Right lobe of liver (tissue), 6 donors: ENCODE results near the gene SAP30. TPM values are rescaled to one million over a fixed set of nuclear protein-coding genes. Genes with fewer than 3 reads are reported as not detected.
A peak's percentile ranks its signal among the peaks of the same experiment; 100 is the strongest.

Experiments used
- ATAC-seq, 4 donors: fragments of 200-7000 bp; cut with Tn5 transposase; one replicate each; pipeline ENCODE4 v1.9.1; 2020; ENCODE audit warnings: mild to moderate bottlenecking in 4 of 4, moderate library complexity in 4 of 4
- DNase-seq, 3 donors: peaks; one replicate each; pipeline ENCODE4 v3.0.0-alpha.2; 2020
- H3K27ac ChIP-seq, 3 donors: fragments of 200-600 bp; one replicate each; pipeline ENCODE4 v1.8.0; 2022
- H3K27me3 ChIP-seq, 2 donors: fragments of 200-600 bp; one replicate each; pipeline ENCODE4 v1.8.0; 2022
- H3K36me3 ChIP-seq, 4 donors: fragments of 200-600 bp; sonication (generic) in 1 of 4; one replicate each; pipeline versions ENCODE4 v1.5.1 to v1.8.0; 2017 to 2022; ENCODE audit warnings: control low read depth in 1 of 4
- H3K4me1 ChIP-seq, 4 donors: fragments of 200-600 bp; sonication (generic) in 1 of 4; one replicate each; pipeline versions ENCODE4 v1.5.1 to v1.8.0; 2017 to 2022; ENCODE audit warnings: control low read depth in 1 of 4
- H3K4me3 ChIP-seq, 3 donors: fragments of 200-600 bp; one replicate each; pipeline ENCODE4 v1.8.0; 2022
- H3K9me3 ChIP-seq, 4 donors: fragments of 200-600 bp; sonication (generic) in 1 of 4; one replicate each; pipeline versions ENCODE4 v1.5.1 to v1.8.0; 2017 to 2022; ENCODE audit warnings: control low read depth in 1 of 4
- CTCF ChIP-seq, 4 donors: fragments of 200-600 bp in 3 of 4; fragments of 450-650 bp in 1 of 4; IDR thresholded peaks; one replicate each; pipeline versions ENCODE4 v1.5.1 to v1.8.0; 2016 to 2022; ENCODE audit warnings: antibody characterized with exemption in 4 of 4, mild to moderate bottlenecking in 2 of 4
- POLR2A ChIP-seq: fragments of 450-650 bp; IDR thresholded peaks from one replicate; pipeline ENCODE4 v1.6.1; 2017; ENCODE audit warnings: antibody characterized with exemption, mild to moderate bottlenecking
- whole genome bisulfite sequencing: methylation state at CpG from one replicate; pipeline ENCODE4 v1.1.6; 2018; ENCODE audit warnings: low coverage, low lambda C conversion rate; ENCODE audit not compliant: insufficient coverage; ENCODE audit errors: missing lambda C conversion rate; 5-methylcytosine and 5-hydroxymethylcytosine counted together
- intact Hi-C, 2 donors: fragments of 100-400 bp; cut with DNase I; formaldehyde crosslinking; loops; one replicate each; pipeline versions ENCODE4 v1.11.2 to v1.14.1; 2022
- long read RNA-seq: library from polyadenylated mRNA; unstranded; transcript quantifications from one replicate; pipeline ENCODE4 v2.0.0, GENCODE V29; 2019
- total RNA-seq, 6 experiments: library from RNA; depleted of rRNA in 2 of 6; stranded (reverse); fragments of >200 nt in 2 of 6; fragmentation: NEBNext Ultra II Directional in 3 of 6; extraction: Animal tissue kit (Norgen Biotek cat#: 25700) in 3 of 6; gene quantifications; one replicate each; pipeline versions ENCODE4 v1.1.0 to v1.2.4, GENCODE V29; 2016 to 2023
- donor health status: DM: no; HTN: yes; CAD: no.
- donor health status: DM: no; HTN: no; CAD: no.
- donor health status: DM: no; HTN: no; CAD: no.
- donor health status: DM: no; HTN: yes; CAD: no.
- donor health status: DM: no; HTN: yes; CAD: no.

Gene SAP30
- total RNA-seq: 10 to 100 TPM in 2 of 6 experiments, 1 to 10 TPM in 4; 3.5 to 12.8 (median 7.7) TPM
- long read RNA-seq: 0 reads

- DNase-seq: peak; percentile 98 to 99 (median 99)
- Histone ChIP-seq H3K27me3 (no peaks in the 10 kb centered on the region), H3K27ac (peak within 1 kb of the TSS; percentile 93 to 97 (median 95)), H3K4me1 (peaks cover 0 to 14% (median 5%) of the 10 kb centered on the region in 4 donors), H3K4me3 (peak within 1 kb of the TSS; percentile 73 to 85 (median 75)), H3K9me3 (no peaks in the 10 kb centered on the region), H3K36me3 (no peaks in the 10 kb centered on the region)
- peak; percentile 95 for TF ChIP-seq POLR2A
- no peak for TF ChIP-seq CTCF (IDR thresholded peaks at IDR 0.05)
- ATAC-seq: peak; percentile 88 to 96 (median 91)
- 0% methylated on average over 17 of the region's 72 CpGs for WGBS
- intact Hi-C loops: no loop called here
Measured at GRCh38 chr4:173370477-173371291, at the start of gene SAP30. SAP30 (plus strand) TSS chr4:173370954; CDS start chr4:173371183, 229 bp downstream.

GRCh38 chr4:173325007-173325736 lies 45.6 kb upstream of the SAP30 start:
- H3K36me3 ChIP-seq: peaks cover 0 to 2% (median 0%) of the 10 kb centered on the region in 4 donors

GRCh38 chr4:173328236-173328901 lies 42.4 kb upstream of the SAP30 start:
- no peak for ATAC-seq
- Histone ChIP-seq H3K9me3 (no peaks in the 10 kb centered on the region), H3K4me1 (no peaks in the 10 kb centered on the region), H3K4me3 (no peak overlapping the region), H3K36me3 (peaks cover 0 to 17% (median 0%) of the 10 kb centered on the region in 4 donors), H3K27me3 (no peaks in the 10 kb centered on the region), H3K27ac (no peak overlapping the region)
- WGBS: 98% methylated on average over 4 of the region's 5 CpGs
- DNase-seq: no peak
- intact Hi-C loops: loop anchor here in 1 of 2 donors (10.0 kb wide), 1 partner anchor 86 kb away; no protein-coding TSS in a partner anchor
- no peak for TF ChIP-seq CTCF (IDR thresholded peaks at IDR 0.05)
- no peak for TF ChIP-seq POLR2A

More at GRCh38 chr4:173325007-173325736, 45.6 kb upstream of the SAP30 start:
- Histone ChIP-seq H3K4me3 (no peak overlapping the region), H3K27ac (no peak overlapping the region), H3K9me3 (no peaks in the 10 kb centered on the region), H3K27me3 (no peaks in the 10 kb centered on the region), H3K4me1 (no peaks in the 10 kb centered on the region)
- TF ChIP-seq CTCF (IDR thresholded peaks at IDR 0.05): no peak
- no peak for TF ChIP-seq POLR2A
- intact Hi-C loops: loop anchor here in 1 of 2 donors (10.0 kb wide), 1 partner anchor 90 kb away; no protein-coding TSS in a partner anchor
- ATAC-seq (no peak), DNase-seq (no peak)
- WGBS: 80% methylated on average over 3 of the region's 5 CpGs

- Histone ChIP-seq H3K4me3 (no peak overlapping the region), H3K4me1 (no peaks in the 10 kb centered on the region), H3K36me3 (peaks cover 0 to 17% (median 0%) of the 10 kb centered on the region in 4 donors), H3K9me3 (no peaks in the 10 kb centered on the region), H3K27me3 (no peaks in the 10 kb centered on the region), H3K27ac (no peak overlapping the region)
- TF ChIP-seq POLR2A: no peak
- TF ChIP-seq CTCF (IDR thresholded peaks at IDR 0.05): no peak
- intact Hi-C loops: no loop called here
- ATAC-seq (no peak), DNase-seq (no peak)
- 93% methylated on average over 2 of the region's 2 CpGs for WGBS
Measured at GRCh38 chr4:173330590-173330989, 40.2 kb upstream of the SAP30 start.
